ENCODE data around the gene MCL1.

DNA sequence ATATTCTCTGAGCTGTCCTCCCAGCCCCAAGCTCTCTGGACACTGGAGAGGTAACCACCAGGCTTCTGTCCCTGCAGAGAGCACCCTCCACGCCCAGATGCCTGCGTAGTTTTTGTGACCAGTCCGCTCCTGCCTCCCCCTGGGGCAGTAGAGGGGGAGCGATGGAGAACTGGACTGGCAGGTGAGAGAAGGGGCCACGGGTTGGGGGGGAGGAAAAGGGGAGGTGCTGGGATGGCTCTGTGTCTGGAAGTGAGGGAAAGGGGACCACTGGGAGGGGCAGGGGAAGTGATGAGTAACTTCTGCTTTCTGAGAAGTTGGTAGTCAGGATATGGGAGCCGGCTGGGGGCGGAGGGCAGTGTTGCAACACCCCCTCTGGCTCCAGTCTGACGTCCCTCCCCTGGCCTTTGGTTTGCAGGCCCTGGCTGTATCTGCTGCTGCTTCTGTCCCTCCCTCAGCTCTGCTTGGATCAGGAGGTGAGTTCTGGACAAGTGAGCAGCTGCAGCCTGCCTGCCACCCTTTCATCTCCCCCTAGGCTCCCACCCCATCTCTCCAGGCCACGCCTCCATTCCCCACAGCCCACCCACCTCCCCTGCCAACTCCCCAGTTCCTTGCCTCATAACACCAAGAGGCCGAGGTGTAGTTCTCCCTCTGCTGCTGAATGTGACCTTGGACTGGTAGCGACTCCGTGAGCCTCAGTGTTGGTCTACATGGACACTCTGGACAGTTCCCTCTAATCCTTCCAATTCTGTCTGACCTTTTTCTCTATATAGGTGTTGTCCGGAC, 27.1 kb downstream of the MCL1 start:
- TF ChIP-seq OSR1 (CRISPR knock-in tag; IDR thresholded peaks at IDR 0.05) (no peak), ESRRG (CRISPR knock-in tag; IDR thresholded peaks at IDR 0.05) (no peak), ARNTL (CRISPR knock-in tag; IDR thresholded peaks at IDR 0.05; ENCODE audit: borderline replicate concordance, low read depth) (no peak), ISL1 (CRISPR knock-in tag; IDR thresholded peaks at IDR 0.05) (no peak), BACH2 (CRISPR knock-in tag; IDR thresholded peaks at IDR 0.05; ENCODE audit: borderline replicate concordance) (no peak), RARB (CRISPR knock-in tag; IDR thresholded peaks at IDR 0.05) (no peak), CSDC2 (CRISPR knock-in tag; IDR thresholded peaks at IDR 0.05) (no peak), ZFP30 (CRISPR knock-in tag; IDR thresholded peaks at IDR 0.05) (no peak), ZNF70 (CRISPR knock-in tag; IDR thresholded peaks at IDR 0.05) (no peak)
- TF ChIP-seq, protein P1, sequence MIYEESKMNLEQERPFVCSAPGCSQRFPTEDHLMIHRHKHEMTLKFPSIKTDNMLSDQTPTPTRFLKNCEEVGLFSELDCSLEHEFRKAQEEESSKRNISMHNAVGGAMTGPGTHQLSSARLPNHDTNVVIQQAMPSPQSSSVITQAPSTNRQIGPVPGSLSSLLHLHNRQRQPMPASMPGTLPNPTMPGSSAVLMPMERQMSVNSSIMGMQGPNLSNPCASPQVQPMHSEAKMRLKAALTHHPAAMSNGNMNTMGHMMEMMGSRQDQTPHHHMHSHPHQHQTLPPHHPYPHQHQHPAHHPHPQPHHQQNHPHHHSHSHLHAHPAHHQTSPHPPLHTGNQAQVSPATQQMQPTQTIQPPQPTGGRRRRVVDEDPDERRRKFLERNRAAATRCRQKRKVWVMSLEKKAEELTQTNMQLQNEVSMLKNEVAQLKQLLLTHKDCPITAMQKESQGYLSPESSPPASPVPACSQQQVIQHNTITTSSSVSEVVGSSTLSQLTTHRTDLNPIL (CRISPR knock-in tag; IDR thresholded peaks at IDR 0.05; ENCODE audit: low read depth): no peak
- TF ChIP-seq, protein P2, sequence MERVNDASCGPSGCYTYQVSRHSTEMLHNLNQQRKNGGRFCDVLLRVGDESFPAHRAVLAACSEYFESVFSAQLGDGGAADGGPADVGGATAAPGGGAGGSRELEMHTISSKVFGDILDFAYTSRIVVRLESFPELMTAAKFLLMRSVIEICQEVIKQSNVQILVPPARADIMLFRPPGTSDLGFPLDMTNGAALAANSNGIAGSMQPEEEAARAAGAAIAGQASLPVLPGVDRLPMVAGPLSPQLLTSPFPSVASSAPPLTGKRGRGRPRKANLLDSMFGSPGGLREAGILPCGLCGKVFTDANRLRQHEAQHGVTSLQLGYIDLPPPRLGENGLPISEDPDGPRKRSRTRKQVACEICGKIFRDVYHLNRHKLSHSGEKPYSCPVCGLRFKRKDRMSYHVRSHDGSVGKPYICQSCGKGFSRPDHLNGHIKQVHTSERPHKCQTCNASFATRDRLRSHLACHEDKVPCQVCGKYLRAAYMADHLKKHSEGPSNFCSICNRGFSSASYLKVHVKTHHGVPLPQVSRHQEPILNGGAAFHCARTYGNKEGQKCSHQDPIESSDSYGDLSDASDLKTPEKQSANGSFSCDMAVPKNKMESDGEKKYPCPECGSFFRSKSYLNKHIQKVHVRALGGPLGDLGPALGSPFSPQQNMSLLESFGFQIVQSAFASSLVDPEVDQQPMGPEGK (CRISPR knock-in tag; IDR thresholded peaks at IDR 0.05; ENCODE audit: borderline replicate concordance): no peak
- TF ChIP-seq, protein P3, sequence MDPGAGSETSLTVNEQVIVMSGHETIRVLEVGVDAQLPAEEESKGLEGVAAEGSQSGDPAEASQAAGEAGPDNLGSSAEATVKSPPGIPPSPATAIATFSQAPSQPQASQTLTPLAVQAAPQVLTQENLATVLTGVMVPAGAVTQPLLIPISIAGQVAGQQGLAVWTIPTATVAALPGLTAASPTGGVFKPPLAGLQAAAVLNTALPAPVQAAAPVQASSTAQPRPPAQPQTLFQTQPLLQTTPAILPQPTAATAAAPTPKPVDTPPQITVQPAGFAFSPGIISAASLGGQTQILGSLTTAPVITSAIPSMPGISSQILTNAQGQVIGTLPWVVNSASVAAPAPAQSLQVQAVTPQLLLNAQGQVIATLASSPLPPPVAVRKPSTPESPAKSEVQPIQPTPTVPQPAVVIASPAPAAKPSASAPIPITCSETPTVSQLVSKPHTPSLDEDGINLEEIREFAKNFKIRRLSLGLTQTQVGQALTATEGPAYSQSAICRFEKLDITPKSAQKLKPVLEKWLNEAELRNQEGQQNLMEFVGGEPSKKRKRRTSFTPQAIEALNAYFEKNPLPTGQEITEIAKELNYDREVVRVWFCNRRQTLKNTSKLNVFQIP (CRISPR knock-in tag; IDR thresholded peaks at IDR 0.05; ENCODE audit: borderline replicate concordance, low read depth): no peak
- TF ChIP-seq, protein P4, sequence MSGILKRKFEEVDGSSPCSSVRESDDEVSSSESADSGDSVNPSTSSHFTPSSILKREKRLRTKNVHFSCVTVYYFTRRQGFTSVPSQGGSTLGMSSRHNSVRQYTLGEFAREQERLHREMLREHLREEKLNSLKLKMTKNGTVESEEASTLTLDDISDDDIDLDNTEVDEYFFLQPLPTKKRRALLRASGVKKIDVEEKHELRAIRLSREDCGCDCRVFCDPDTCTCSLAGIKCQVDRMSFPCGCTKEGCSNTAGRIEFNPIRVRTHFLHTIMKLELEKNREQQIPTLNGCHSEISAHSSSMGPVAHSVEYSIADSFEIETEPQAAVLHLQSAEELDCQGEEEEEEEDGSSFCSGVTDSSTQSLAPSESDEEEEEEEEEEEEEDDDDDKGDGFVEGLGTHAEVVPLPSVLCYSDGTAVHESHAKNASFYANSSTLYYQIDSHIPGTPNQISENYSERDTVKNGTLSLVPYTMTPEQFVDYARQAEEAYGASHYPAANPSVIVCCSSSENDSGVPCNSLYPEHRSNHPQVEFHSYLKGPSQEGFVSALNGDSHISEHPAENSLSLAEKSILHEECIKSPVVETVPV (CRISPR knock-in tag; IDR thresholded peaks at IDR 0.05): no peak
- TF ChIP-seq, protein P5, sequence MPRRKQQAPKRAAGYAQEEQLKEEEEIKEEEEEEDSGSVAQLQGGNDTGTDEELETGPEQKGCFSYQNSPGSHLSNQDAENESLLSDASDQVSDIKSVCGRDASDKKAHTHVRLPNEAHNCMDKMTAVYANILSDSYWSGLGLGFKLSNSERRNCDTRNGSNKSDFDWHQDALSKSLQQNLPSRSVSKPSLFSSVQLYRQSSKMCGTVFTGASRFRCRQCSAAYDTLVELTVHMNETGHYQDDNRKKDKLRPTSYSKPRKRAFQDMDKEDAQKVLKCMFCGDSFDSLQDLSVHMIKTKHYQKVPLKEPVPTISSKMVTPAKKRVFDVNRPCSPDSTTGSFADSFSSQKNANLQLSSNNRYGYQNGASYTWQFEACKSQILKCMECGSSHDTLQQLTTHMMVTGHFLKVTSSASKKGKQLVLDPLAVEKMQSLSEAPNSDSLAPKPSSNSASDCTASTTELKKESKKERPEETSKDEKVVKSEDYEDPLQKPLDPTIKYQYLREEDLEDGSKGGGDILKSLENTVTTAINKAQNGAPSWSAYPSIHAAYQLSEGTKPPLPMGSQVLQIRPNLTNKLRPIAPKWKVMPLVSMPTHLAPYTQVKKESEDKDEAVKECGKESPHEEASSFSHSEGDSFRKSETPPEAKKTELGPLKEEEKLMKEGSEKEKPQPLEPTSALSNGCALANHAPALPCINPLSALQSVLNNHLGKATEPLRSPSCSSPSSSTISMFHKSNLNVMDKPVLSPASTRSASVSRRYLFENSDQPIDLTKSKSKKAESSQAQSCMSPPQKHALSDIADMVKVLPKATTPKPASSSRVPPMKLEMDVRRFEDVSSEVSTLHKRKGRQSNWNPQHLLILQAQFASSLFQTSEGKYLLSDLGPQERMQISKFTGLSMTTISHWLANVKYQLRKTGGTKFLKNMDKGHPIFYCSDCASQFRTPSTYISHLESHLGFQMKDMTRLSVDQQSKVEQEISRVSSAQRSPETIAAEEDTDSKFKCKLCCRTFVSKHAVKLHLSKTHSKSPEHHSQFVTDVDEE (CRISPR knock-in tag; IDR thresholded peaks at IDR 0.05): no peak
